Vagina (tissue), 2 donors: Measurements from ENCODE around the gene MVD. TPM values are rescaled to one million over a fixed set of nuclear protein-coding genes. Genes with fewer than 3 reads are reported as not detected.

Source experiments
- DNase-seq, 2 donors: peaks; one replicate each; pipeline ENCODE4 v3.0.0-alpha.2; 2017; ENCODE audit errors: extremely low spot score in 2 of 2
- H3K27ac ChIP-seq: fragments of 200-600 bp; sonication (generic); one replicate; pipeline ENCODE4 v1.5.1; 2019
- H3K27me3 ChIP-seq: fragments of 200-600 bp; sonication (generic); one replicate; pipeline ENCODE4 v1.5.1; 2019
- H3K36me3 ChIP-seq, 2 donors: fragments of 200-600 bp; sonication (generic); one replicate each; pipeline ENCODE4 v1.5.1; 2017 to 2019
- H3K4me1 ChIP-seq: fragments of 200-600 bp; sonication (generic); one replicate; pipeline ENCODE4 v1.5.1; 2019
- H3K4me3 ChIP-seq, 2 donors: fragments of 200-600 bp; sonication (generic); 1 replicate in 1 of 2; 2 replicates in 1 of 2; pipeline ENCODE4 v1.5.1; 2016 to 2019
- H3K9me3 ChIP-seq: fragments of 200-600 bp; sonication (generic); one replicate; pipeline ENCODE4 v1.5.1; 2019
- CTCF ChIP-seq, 3 experiments: fragments of 450-650 bp in 2 of 3; fragments of 200-600 bp in 1 of 3; sonication (generic) in 1 of 3; IDR thresholded peaks; one replicate each; pipeline ENCODE4 v1.5.1; 2017 to 2019; ENCODE audit warnings: antibody characterized with exemption in 3 of 3, mild to moderate bottlenecking in 2 of 3, moderate library complexity in 2 of 3
- POLR2A ChIP-seq, 2 donors: fragments of 450-650 bp; IDR thresholded peaks; one replicate each; pipeline ENCODE4 v1.6.1; 2017; ENCODE audit warnings: antibody characterized with exemption in 2 of 2, mild to moderate bottlenecking in 2 of 2, moderate library complexity in 2 of 2
- POLR2AphosphoS5 ChIP-seq, 2 donors: sonication (generic); formaldehyde crosslinking; IDR thresholded peaks; one replicate each; pipeline ENCODE4 v1.9.0; 2017; ENCODE audit warnings: antibody characterized with exemption in 2 of 2, mild to moderate bottlenecking in 2 of 2, low read depth in 1 of 2; ENCODE audit not compliant: insufficient read depth in 1 of 2
- intact Hi-C: fragments of 100-400 bp; cut with DNase I; formaldehyde crosslinking; loops from one replicate; pipeline ENCODE4 v1.15.1; 2023
- total RNA-seq: library from RNA; depleted of rRNA; stranded (reverse); fragments of >200 nt; gene quantifications from one replicate; pipeline ENCODE4 v1.2.3, GENCODE V29; 2016

Gene MVD
- total RNA-seq, 1 donor from 2014 or later: 33.1 TPM

- TF ChIP-seq POLR2AphosphoS5 (IDR thresholded peaks at IDR 0.05; ENCODE audit: insufficient read depth in 1 of 2, low read depth in 1 of 2) (no peak), CTCF (IDR thresholded peaks at IDR 0.05) (no peak), POLR2A (IDR thresholded peaks at IDR 0.05) (no peak)
- intact Hi-C loops: no loop called here
- peak overlapping the region; percentile 71 for H3K27ac ChIP-seq
- no peaks in the 10 kb centered on the region for H3K9me3 ChIP-seq
- H3K36me3 ChIP-seq: no peaks in the 10 kb centered on the region
- peaks cover 27% of the 10 kb centered on the region for H3K4me1 ChIP-seq
- DNase-seq: no peak
- no peaks in the 10 kb centered on the region for H3K27me3 ChIP-seq
- peak overlapping the region; percentile 73 to 74 for H3K4me3 ChIP-seq
Observed at GRCh38 chr16:88649924-88650748, 12.8 kb downstream of the MVD start.

GRCh38 chr16:88649195-88649923, 13.5 kb downstream of the MVD start:
- intact Hi-C loops: no loop called here
- Histone ChIP-seq H3K4me1 (peaks cover 27% of the 10 kb centered on the region), H3K4me3 (peak overlapping the region; percentile 73 to 74), H3K27me3 (no peaks in the 10 kb centered on the region), H3K9me3 (no peaks in the 10 kb centered on the region), H3K27ac (no peak overlapping the region), H3K36me3 (no peaks in the 10 kb centered on the region)
- no peak for TF ChIP-seq POLR2A (IDR thresholded peaks at IDR 0.05)
- no peak for TF ChIP-seq CTCF (IDR thresholded peaks at IDR 0.05)
- TF ChIP-seq POLR2AphosphoS5 (IDR thresholded peaks at IDR 0.05; ENCODE audit: insufficient read depth in 1 of 2, low read depth in 1 of 2): no peak
- no peak for DNase-seq

GRCh38 chr16:88647178-88648070, 15.5 kb downstream of the MVD start:
- Histone ChIP-seq H3K4me3 (no peak overlapping the region), H3K27me3 (no peaks in the 10 kb centered on the region), H3K27ac (no peak overlapping the region), H3K4me1 (peaks cover 27% of the 10 kb centered on the region), H3K36me3 (no peaks in the 10 kb centered on the region), H3K9me3 (no peaks in the 10 kb centered on the region)
- TF ChIP-seq POLR2AphosphoS5 (IDR thresholded peaks at IDR 0.05; ENCODE audit: insufficient read depth in 1 of 2, low read depth in 1 of 2): no peak
- TF ChIP-seq CTCF (IDR thresholded peaks at IDR 0.05): no peak
- no peak for TF ChIP-seq POLR2A (IDR thresholded peaks at IDR 0.05)
- intact Hi-C loops: no loop called here
- no peak for DNase-seq

GRCh38 chr16:88646345-88647034, 16.4 kb downstream of the MVD start:
- Histone ChIP-seq H3K27me3 (no peaks in the 10 kb centered on the region), H3K36me3 (no peaks in the 10 kb centered on the region), H3K27ac (no peak overlapping the region), H3K4me1 (peaks cover 24% of the 10 kb centered on the region), H3K9me3 (no peaks in the 10 kb centered on the region), H3K4me3 (no peak overlapping the region)
- no peak for DNase-seq
- intact Hi-C loops: no loop called here
- TF ChIP-seq CTCF (IDR thresholded peaks at IDR 0.05) (no peak), POLR2AphosphoS5 (IDR thresholded peaks at IDR 0.05; ENCODE audit: insufficient read depth in 1 of 2, low read depth in 1 of 2) (no peak), POLR2A (IDR thresholded peaks at IDR 0.05) (no peak)
